Endothelial cell of umbilical vein (primary cell): ENCODE measurements around the gene SEZ6L2. TPM values are rescaled to one million over a fixed set of nuclear protein-coding genes. Genes with fewer than 3 reads are reported as not detected.

Experiments
- BruUV-seq: library from RNA; stranded (reverse); fragments of 400-500 nt; replicated peaks from 2 replicates; lab custom pipeline; 2021; lab: Mats Ljungman, UMichigan
- CTCF ChIA-PET: fragments of 300-600, 350-600 bp; sonication (Branson Sonifier 250); formaldehyde crosslinking; loops from one replicate; lab custom pipeline; 2021; ENCODE audit warnings: antibody characterized with exemption, inconsistent platforms; lab: Charles Lee
- POLR2A ChIA-PET: fragments of 300-600, 350-600 bp; sonication (Branson Sonifier 250); formaldehyde crosslinking; loops from one replicate; lab custom pipeline; 2021; ENCODE audit warnings: antibody characterized with exemption, inconsistent platforms; lab: Charles Lee
- DNase-seq: peaks from one replicate; pipeline ENCODE4 v3.0.0-alpha.2; 2011; ENCODE audit warnings: low read depth, low spot score
- FAIRE-seq: peaks from 2 replicates; lab custom pipeline; 2011; peaks lifted over from hg19 to GRCh38; lab: Jason Lieb, UNC
- H2AFZ ChIP-seq: 2 replicates; pipeline ENCODE4 v1.6.0; 2012; ENCODE audit warnings: low read depth, low read length, control low read depth, inconsistent platforms
- H3K27ac ChIP-seq: 2 replicates; pipeline ENCODE4 v1.5.1; 2011; ENCODE audit warnings: low read depth, mild to moderate bottlenecking, control low read depth, low read length, moderate library complexity; ENCODE audit not compliant: insufficient read depth
- H3K27me3 ChIP-seq, 2 experiments: 2 replicates each; pipeline versions ENCODE4 v1.6.0 to v1.6.1; 2011; ENCODE audit warnings: low read length in 2 of 2, mixed read lengths in 1 of 2; ENCODE audit not compliant: control insufficient read depth in 2 of 2, insufficient read depth in 2 of 2
- H3K36me3 ChIP-seq, 2 experiments: 2 replicates in 1 of 2; 3 replicates in 1 of 2; pipeline ENCODE4 v1.5.1; 2011; ENCODE audit warnings: low read length in 2 of 2, mild to moderate bottlenecking in 1 of 2, moderate library complexity in 1 of 2; ENCODE audit not compliant: control insufficient read depth in 2 of 2, insufficient read depth in 2 of 2; ENCODE audit errors: extremely low read depth in 1 of 2
- H3K4me1 ChIP-seq: 3 replicates; pipeline ENCODE4 v1.5.1; 2011; ENCODE audit warnings: mild to moderate bottlenecking, low read length; ENCODE audit not compliant: control insufficient read depth, insufficient read depth; ENCODE audit errors: extremely low read depth
- H3K4me2 ChIP-seq: 2 replicates; pipeline ENCODE4 v1.6.1; 2011; ENCODE audit warnings: low read length, control low read depth, mixed read lengths; ENCODE audit not compliant: insufficient read depth
- H3K4me3 ChIP-seq, 3 experiments: fragments of 200-600 bp in 1 of 3; sonication (generic), shearing (Covaris generic) in 1 of 3; replicated peaks in 1 of 3; 2 replicates each; pipeline ENCODE4 v1.5.1; 2011 to 2016; ENCODE audit warnings: control low read depth in 3 of 3, low read length in 3 of 3, mild to moderate bottlenecking in 2 of 3, inconsistent platforms in 1 of 3, low read depth in 1 of 3, moderate library complexity in 1 of 3; ENCODE audit not compliant: insufficient read depth in 1 of 3
- H3K79me2 ChIP-seq: 2 replicates; pipeline ENCODE4 v1.6.0; 2012; ENCODE audit warnings: low read length, inconsistent platforms; ENCODE audit not compliant: control insufficient read depth, insufficient read depth
- H3K9ac ChIP-seq: replicated peaks from 2 replicates; pipeline ENCODE3; 2011; ENCODE audit warnings: low read length, control low read depth; ENCODE audit not compliant: insufficient read depth; ENCODE audit errors: extremely low read depth
- H3K9me1 ChIP-seq: replicated peaks from 3 replicates; pipeline ENCODE4 v1.6.0; 2011; ENCODE audit warnings: mild to moderate bottlenecking, low read length; ENCODE audit not compliant: control insufficient read depth, insufficient read depth; ENCODE audit errors: extremely low read depth
- H3K9me3 ChIP-seq: replicated peaks from 2 replicates; pipeline ENCODE4 v1.5.1; 2012; ENCODE audit warnings: low read length, inconsistent platforms; ENCODE audit not compliant: control insufficient read depth, insufficient read depth
- H4K20me1 ChIP-seq: replicated peaks from 2 replicates; pipeline ENCODE3; 2011; ENCODE audit warnings: mild to moderate bottlenecking, low read length; ENCODE audit not compliant: control insufficient read depth, insufficient read depth; ENCODE audit errors: extremely low read depth
- EZH2 ChIP-seq: IDR thresholded peaks from 2 replicates; pipeline ENCODE4 v1.6.1; 2012; ENCODE audit warnings: borderline replicate concordance, low read depth, mild to moderate bottlenecking, moderate library complexity, low read length, inconsistent platforms; ENCODE audit not compliant: severe bottlenecking
- FOS ChIP-seq: IDR thresholded peaks from 2 replicates; pipeline ENCODE4 v1.6.1; 2011; ENCODE audit warnings: mild to moderate bottlenecking, low read length, moderate library complexity, borderline replicate concordance; ENCODE audit not compliant: insufficient read depth
- GATA2 ChIP-seq: IDR thresholded peaks from 2 replicates; pipeline ENCODE4 v1.7.0; 2011; ENCODE audit warnings: low read depth, mild to moderate bottlenecking, moderate library complexity, mixed read lengths, low read length; ENCODE audit not compliant: insufficient read length, insufficient read depth
- JUN ChIP-seq: IDR thresholded peaks from 2 replicates; pipeline ENCODE4 v1.6.1; 2011; ENCODE audit warnings: borderline replicate concordance, low read depth; ENCODE audit not compliant: insufficient read length, insufficient read depth
- MYC ChIP-seq: IDR thresholded peaks from one replicate; pipeline ENCODE4 v1.6.1; 2011; ENCODE audit warnings: mild to moderate bottlenecking, low read depth, low read length
- POLR2A ChIP-seq: IDR thresholded peaks from 2 replicates; pipeline ENCODE4 v1.6.1; 2012; ENCODE audit warnings: low read depth, mild to moderate bottlenecking, control low read depth, low read length
- POLR2AphosphoS5 ChIP-seq: IDR thresholded peaks from 2 replicates; pipeline ENCODE4 v1.6.1; 2012; ENCODE audit warnings: low read depth, mild to moderate bottlenecking, control low read depth, low read length, moderate library complexity; ENCODE audit not compliant: insufficient read depth
- dilution Hi-C: fragments of 300-500 bp; cut with MboI; formaldehyde crosslinking; loops from one replicate; pipeline ENCODE4 v1.15.0; 2019; ENCODE audit warnings: low sequenced_read_pairs; ENCODE audit not compliant: extremely low pct_ligation_motif_present
- intact Hi-C: fragments of 100-400 bp; cut with micrococcal nuclease; formaldehyde crosslinking; loops from one replicate; pipeline ENCODE4 v1.10.0; 2022
- polyA plus RNA-seq, 4 experiments: library from polyadenylated mRNA; depleted of rRNA in 3 of 4; stranded (reverse) in 3 of 4; unstranded in 1 of 4; fragments of >200 nt; gene quantifications; 2 replicates each; pipeline versions ENCODE4 v1.2.1 to v1.2.3, GENCODE V29; 2011 to 2012; ENCODE audit warnings: missing spikeins in 1 of 4
- total RNA-seq: library from RNA; stranded (reverse); gene quantifications from 2 replicates; pipeline ENCODE4 v1.2.3, GENCODE V29; 2021
- TF ChIP-seq, protein P1 (sequence below): IDR thresholded peaks from 2 replicates; pipeline ENCODE4 v1.6.1; 2011; ENCODE audit not compliant: insufficient read depth, insufficient read length
- TF ChIP-seq, protein P2 (sequence below), 2 donors: IDR thresholded peaks; 1 replicate in 1 of 2; 2 replicates in 1 of 2; pipeline ENCODE4 v1.5.1; 2011; ENCODE audit warnings: low read length in 2 of 2, mild to moderate bottlenecking in 2 of 2, moderate library complexity in 2 of 2, control low read depth in 1 of 2, inconsistent platforms in 1 of 2, low read depth in 1 of 2; ENCODE audit not compliant: insufficient read depth in 1 of 2; ENCODE audit errors: extremely low read depth in 1 of 2

The SEZ6L2 gene
- total and polyA plus RNA-seq, 2 donors (not counting 3 experiments of a cell fraction or from before 2014, with no cell fraction given) = 2.4 to 4.5 TPM

DNA sequence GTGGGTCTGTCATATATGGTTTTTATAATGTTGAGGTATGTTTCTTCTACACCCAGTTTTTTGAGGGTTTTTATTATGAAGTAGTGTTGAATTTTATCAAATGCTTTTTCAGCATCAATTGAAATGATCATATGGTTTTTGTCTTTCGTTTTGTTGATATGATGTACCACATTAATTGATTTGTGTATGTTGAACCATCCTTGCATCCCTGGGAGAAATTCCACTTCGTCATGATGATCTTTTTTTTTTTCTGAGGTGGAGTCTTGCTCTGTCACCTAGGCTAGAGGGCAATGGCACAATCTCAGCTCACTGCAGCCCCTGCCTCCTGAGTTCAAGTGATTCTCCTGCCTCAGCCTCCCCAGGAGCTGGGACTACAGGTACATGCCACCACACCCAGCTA lies 48.5 kb upstream of the SEZ6L2 start:
- Histone ChIP-seq H3K4me2 (no peak overlapping the region), H3K9me1 (no peaks in the 10 kb centered on the region), H3K36me3 (no peaks in the 10 kb centered on the region), H3K4me3 (no peak overlapping the region), H4K20me1 (no peaks in the 10 kb centered on the region), H2AFZ (no peak overlapping the region), H3K9me3 (no peaks in the 10 kb centered on the region), H3K79me2 (no peaks in the 10 kb centered on the region), H3K27me3 (no peaks in the 10 kb centered on the region), H3K9ac (no peak overlapping the region), H3K4me1 (no peaks in the 10 kb centered on the region), H3K27ac (no peak overlapping the region)
- DNase-seq (no peak), FAIRE-seq (no peak)
- BruUV-seq = no TSS peak
- dilution Hi-C loops = no loop called here
- TF ChIP-seq GATA2 (no peak), POLR2A (no peak), POLR2AphosphoS5 (no peak), MYC (no peak), FOS (no peak), EZH2 (no peak), JUN (no peak)
- TF ChIP-seq, protein P1, sequence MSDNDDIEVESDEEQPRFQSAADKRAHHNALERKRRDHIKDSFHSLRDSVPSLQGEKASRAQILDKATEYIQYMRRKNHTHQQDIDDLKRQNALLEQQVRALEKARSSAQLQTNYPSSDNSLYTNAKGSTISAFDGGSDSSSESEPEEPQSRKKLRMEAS = no peak
- TF ChIP-seq, protein P2, sequence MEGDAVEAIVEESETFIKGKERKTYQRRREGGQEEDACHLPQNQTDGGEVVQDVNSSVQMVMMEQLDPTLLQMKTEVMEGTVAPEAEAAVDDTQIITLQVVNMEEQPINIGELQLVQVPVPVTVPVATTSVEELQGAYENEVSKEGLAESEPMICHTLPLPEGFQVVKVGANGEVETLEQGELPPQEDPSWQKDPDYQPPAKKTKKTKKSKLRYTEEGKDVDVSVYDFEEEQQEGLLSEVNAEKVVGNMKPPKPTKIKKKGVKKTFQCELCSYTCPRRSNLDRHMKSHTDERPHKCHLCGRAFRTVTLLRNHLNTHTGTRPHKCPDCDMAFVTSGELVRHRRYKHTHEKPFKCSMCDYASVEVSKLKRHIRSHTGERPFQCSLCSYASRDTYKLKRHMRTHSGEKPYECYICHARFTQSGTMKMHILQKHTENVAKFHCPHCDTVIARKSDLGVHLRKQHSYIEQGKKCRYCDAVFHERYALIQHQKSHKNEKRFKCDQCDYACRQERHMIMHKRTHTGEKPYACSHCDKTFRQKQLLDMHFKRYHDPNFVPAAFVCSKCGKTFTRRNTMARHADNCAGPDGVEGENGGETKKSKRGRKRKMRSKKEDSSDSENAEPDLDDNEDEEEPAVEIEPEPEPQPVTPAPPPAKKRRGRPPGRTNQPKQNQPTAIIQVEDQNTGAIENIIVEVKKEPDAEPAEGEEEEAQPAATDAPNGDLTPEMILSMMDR (IDR thresholded peaks at IDR 0.05; ENCODE audit: extremely low read depth in 1 of 2, insufficient read depth in 1 of 2, low read depth in 1 of 2, low read length in 2 of 2) = no peak
- intact Hi-C loops = no loop called here
- ChIA-PET CTCF (no interaction called here), POLR2A (no interaction called here)
